ENCODE data around the gene THOC6. TPM values are rescaled to one million over a fixed set of nuclear protein-coding genes. Genes with fewer than 3 reads are reported as not detected.

THOC6 gene
- total RNA-seq, 1 experiment from 2014 or later = 25.5 TPM

DNA sequence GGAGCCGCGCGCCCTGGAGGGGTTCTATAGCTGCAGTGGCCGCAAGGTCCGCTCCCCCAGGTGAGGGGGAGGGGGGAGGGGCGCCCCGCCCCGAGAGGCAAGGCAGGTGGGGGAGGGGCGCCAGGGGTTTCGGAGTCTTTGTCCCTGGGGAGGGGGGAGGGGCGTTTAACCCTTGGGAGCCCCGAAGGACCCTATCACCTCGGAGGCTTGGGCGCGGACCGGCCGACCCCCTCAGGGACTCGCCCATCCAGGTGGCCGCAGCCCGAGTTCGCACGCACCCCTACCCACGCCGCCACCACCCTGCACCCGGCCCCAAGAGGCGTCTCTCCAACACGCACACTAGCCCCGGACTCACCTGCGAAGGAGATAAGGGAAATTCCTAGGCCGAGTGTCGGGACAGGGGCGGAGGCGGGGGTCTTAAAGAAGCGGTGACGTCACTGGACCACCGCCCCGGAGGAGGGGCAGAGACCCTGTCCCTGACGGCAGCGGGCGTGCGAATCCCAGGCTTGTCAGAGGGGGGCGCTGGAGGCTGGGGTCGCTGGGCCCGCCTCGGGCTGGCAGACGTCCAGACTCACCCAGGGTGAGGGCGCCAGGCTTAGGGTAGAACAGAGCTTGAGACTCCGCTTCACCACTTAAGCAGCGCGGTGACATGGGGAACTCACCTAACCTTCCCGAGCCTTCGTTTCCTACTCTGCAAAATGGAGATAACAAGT lies 5.9 kb upstream of the THOC6 start, which contains the start of gene CLDN6:
TSS of gene CLDN6 (minus strand) at position 390 of the 713 bp plus-strand sequence. CDS start 2,162 bp downstream, outside the sequence.
- DNase-seq = peak; percentile 28 to 31
- no peak within 1 kb of the TSS for H3K27ac ChIP-seq
- H3K4me1 ChIP-seq = peaks cover 9% of the 10 kb centered on the region
- H3K4me3 ChIP-seq = no peak within 1 kb of the TSS
- H3K9me3 ChIP-seq (replicated peaks) = no peaks in the 10 kb centered on the region
- H3K36me3 ChIP-seq = peaks cover 7% of the 10 kb centered on the region
- H3K27me3 ChIP-seq = no peaks in the 10 kb centered on the region; the same call in 1 of the 2 replicates

- H3K4me3 ChIP-seq = peak overlapping the region; percentile 95
- H3K4me1 ChIP-seq = peaks cover 12% of the 10 kb centered on the region
- H3K27ac ChIP-seq = peak overlapping the region; percentile 95; the same call in 1 of the 2 replicates
- DNase-seq = no peak
- peaks cover 7% of the 10 kb centered on the region for H3K36me3 ChIP-seq
- H3K27me3 ChIP-seq = no peaks in the 10 kb centered on the region
- H3K9me3 ChIP-seq (replicated peaks) = no peaks in the 10 kb centered on the region
Measured at GRCh38 chr16:3019594-3020246, 4.1 kb upstream of the THOC6 start.

GRCh38 chr16:3020247-3020603 lies 3.6 kb upstream of the THOC6 start, which contains the start of gene TNFRSF12A:
TNFRSF12A (plus strand) TSS chr16:3020368; CDS start chr16:3020398, 30 bp downstream.
- Histone ChIP-seq H3K4me3 (peak within 1 kb of the TSS; percentile 95), H3K27ac (peak within 1 kb of the TSS; percentile 95), H3K4me1 (peaks cover 12% of the 10 kb centered on the region), H3K27me3 (no peaks in the 10 kb centered on the region), H3K36me3 (peaks cover 7% of the 10 kb centered on the region), H3K9me3 (replicated peaks) (no peaks in the 10 kb centered on the region)
- DNase-seq = peak; percentile 77 to 85

- DNase-seq = peak; percentile 68 to 87
- H3K36me3 ChIP-seq = peaks cover 7% of the 10 kb centered on the region
- H3K4me1 ChIP-seq = peaks cover 12% of the 10 kb centered on the region
- peak overlapping the region; percentile 95 for H3K27ac ChIP-seq
- H3K9me3 ChIP-seq (replicated peaks) = no peaks in the 10 kb centered on the region
- peak overlapping the region; percentile 95 for H3K4me3 ChIP-seq
- H3K27me3 ChIP-seq = no peaks in the 10 kb centered on the region
Measured at GRCh38 chr16:3020604-3021448, 3.0 kb upstream of the THOC6 start.

GRCh38 chr16:3021449-3022207 lies 2.2 kb upstream of the THOC6 start:
- H3K36me3 ChIP-seq = peaks cover 7% of the 10 kb centered on the region
- H3K4me3 ChIP-seq = peak overlapping the region; percentile 95
- peaks cover 12% of the 10 kb centered on the region for H3K4me1 ChIP-seq
- no peaks in the 10 kb centered on the region for H3K27me3 ChIP-seq
- DNase-seq = peak; percentile 87 to 90
- peak overlapping the region; percentile 95 for H3K27ac ChIP-seq
- H3K9me3 ChIP-seq (replicated peaks) = no peaks in the 10 kb centered on the region

GRCh38 chr16:3022208-3022683 lies 1.6 kb upstream of the THOC6 start:
- Histone ChIP-seq H3K4me3 (peak overlapping the region; percentile 95), H3K4me1 (peaks cover 17% of the 10 kb centered on the region), H3K9me3 (replicated peaks) (no peaks in the 10 kb centered on the region), H3K27ac (peak overlapping the region; percentile 95), H3K27me3 (no peaks in the 10 kb centered on the region), H3K36me3 (peaks cover 7% of the 10 kb centered on the region)
- DNase-seq = peak; percentile 85 to 89

- no peaks in the 10 kb centered on the region for H3K27me3 ChIP-seq
- no peaks in the 10 kb centered on the region for H3K9me3 ChIP-seq (replicated peaks)
- peaks cover 21% of the 10 kb centered on the region for H3K4me1 ChIP-seq
- H3K36me3 ChIP-seq = peaks cover 7% of the 10 kb centered on the region
- peak overlapping the region; percentile 95 for H3K27ac ChIP-seq
- peak; percentile 24 to 32 for DNase-seq
- H3K4me3 ChIP-seq = peak overlapping the region; percentile 95
Measured at GRCh38 chr16:3022684-3023414, 986 bp upstream of the THOC6 start.

DNA sequence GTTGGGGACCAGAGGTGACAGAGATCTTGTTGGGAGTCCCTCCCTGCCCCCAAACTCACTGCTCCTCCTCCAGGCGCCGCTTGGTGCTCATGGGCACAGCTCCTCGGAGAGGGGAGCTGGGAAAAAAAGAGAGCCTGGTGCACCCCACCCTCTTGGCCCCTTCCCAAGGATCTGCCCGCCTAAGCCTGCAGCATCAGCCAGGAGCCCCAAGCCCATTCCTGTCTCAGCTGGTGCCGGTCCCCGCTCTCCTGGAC lies 493 bp upstream of the THOC6 start:
- no peaks in the 10 kb centered on the region for H3K9me3 ChIP-seq (replicated peaks)
- peak overlapping the region; percentile 95; the same call in 1 of the 2 replicates for H3K27ac ChIP-seq
- H3K36me3 ChIP-seq = peaks cover 7% of the 10 kb centered on the region
- H3K4me1 ChIP-seq = peaks cover 21% of the 10 kb centered on the region
- peak overlapping the region; percentile 95 for H3K4me3 ChIP-seq
- DNase-seq = no peak
- H3K27me3 ChIP-seq = no peaks in the 10 kb centered on the region

DNA sequence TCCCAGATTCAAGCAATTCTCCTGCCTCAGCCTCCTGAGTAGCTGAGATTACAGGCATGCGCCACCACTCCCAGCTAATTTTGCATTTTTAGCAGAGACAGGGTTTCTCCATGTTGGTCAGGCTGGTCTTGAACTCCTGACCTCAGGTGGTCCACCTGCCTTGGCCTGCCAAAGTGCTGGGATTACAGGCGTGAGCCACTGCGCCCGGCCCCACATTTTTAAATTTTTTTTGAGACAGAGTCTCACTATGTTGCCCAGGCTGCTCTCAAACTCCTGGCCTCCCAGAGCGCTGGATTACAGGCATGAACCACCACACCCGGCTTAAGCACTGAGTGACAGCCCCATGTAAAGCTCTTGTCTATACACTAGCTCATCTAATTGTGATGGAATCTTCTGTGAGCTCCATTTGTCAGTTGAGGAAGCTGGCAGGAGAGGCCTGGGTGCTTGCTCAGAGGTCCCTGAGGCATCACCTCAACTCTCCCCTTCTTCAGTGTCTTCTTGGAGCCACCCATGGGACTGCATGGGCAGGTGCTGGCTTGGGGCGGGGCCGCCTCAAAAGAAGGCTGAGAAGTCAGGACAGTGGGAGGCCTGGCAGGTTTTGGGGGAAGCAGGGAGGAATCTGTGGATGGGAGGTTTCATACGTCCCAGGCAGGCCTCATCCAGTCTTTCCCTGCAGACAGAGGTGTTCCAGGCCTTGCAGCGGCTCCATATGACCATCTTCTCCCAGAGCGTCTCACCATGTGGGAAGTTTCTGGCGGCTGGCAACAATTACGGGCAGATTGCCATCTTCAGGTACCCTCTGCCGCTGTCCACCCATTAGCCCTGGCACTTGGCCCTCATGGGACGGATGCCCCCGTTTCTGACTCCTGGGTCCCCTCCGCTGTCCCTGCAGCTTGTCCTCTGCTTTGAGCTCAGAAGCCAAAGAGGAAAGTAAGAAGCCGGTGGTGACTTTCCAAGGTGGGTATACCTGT lies 1.5 kb downstream of the THOC6 start:
- no peak for DNase-seq
- Histone ChIP-seq H3K4me3 (no peak overlapping the region), H3K27ac (no peak overlapping the region), H3K4me1 (peaks cover 21% of the 10 kb centered on the region), H3K36me3 (peaks cover 7% of the 10 kb centered on the region), H3K27me3 (no peaks in the 10 kb centered on the region), H3K9me3 (replicated peaks) (no peaks in the 10 kb centered on the region)

DNA sequence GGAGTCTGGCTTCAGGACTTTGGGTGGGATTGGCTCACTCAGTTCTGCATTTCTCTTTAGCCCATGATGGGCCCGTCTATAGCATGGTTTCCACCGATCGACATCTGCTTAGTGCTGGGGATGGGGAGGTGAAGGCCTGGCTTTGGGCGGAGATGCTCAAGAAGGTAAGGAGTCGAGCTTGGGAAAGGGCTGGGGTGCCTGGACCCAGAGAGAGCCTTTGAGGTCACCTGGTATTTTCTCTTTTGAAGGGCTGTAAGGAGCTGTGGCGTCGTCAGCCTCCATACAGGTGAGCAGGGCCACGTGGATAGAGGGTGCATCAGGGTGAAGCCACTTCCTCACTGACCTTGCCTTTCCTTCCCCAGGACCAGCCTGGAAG lies 2.2 kb downstream of the THOC6 start:
- peaks cover 7% of the 10 kb centered on the region for H3K36me3 ChIP-seq
- no peaks in the 10 kb centered on the region for H3K9me3 ChIP-seq (replicated peaks)
- H3K27me3 ChIP-seq = no peaks in the 10 kb centered on the region
- no peak overlapping the region for H3K27ac ChIP-seq
- DNase-seq = no peak
- H3K4me3 ChIP-seq = no peak overlapping the region
- H3K4me1 ChIP-seq = peaks cover 28% of the 10 kb centered on the region

- DNase-seq = no peak
- Histone ChIP-seq H3K27me3 (peaks cover 5% of the 10 kb centered on the region), H3K27ac (peak overlapping the region; percentile 22), H3K4me1 (peaks cover 35% of the 10 kb centered on the region), H3K36me3 (peaks cover 7% of the 10 kb centered on the region; the same call in 1 of the 2 replicates), H3K9me3 (replicated peaks) (no peaks in the 10 kb centered on the region), H3K4me3 (no peak overlapping the region)
Measured at GRCh38 chr16:3026609-3027488, 3.0 kb downstream of the THOC6 start.

- H3K4me1 ChIP-seq = peaks cover 33% of the 10 kb centered on the region
- no peaks in the 10 kb centered on the region for H3K9me3 ChIP-seq (replicated peaks)
- H3K27ac ChIP-seq = peak overlapping the region; percentile 22
- peak; percentile 63 to 66 for DNase-seq
- H3K4me3 ChIP-seq = no peak overlapping the region
- peaks cover 6% of the 10 kb centered on the region; the same call in 1 of the 2 replicates for H3K36me3 ChIP-seq
- H3K27me3 ChIP-seq = peaks cover 11% of the 10 kb centered on the region
Measured at GRCh38 chr16:3027489-3027795, 3.6 kb downstream of the THOC6 start.
